ENCODE measurements around the gene ETS1.

DNA sequence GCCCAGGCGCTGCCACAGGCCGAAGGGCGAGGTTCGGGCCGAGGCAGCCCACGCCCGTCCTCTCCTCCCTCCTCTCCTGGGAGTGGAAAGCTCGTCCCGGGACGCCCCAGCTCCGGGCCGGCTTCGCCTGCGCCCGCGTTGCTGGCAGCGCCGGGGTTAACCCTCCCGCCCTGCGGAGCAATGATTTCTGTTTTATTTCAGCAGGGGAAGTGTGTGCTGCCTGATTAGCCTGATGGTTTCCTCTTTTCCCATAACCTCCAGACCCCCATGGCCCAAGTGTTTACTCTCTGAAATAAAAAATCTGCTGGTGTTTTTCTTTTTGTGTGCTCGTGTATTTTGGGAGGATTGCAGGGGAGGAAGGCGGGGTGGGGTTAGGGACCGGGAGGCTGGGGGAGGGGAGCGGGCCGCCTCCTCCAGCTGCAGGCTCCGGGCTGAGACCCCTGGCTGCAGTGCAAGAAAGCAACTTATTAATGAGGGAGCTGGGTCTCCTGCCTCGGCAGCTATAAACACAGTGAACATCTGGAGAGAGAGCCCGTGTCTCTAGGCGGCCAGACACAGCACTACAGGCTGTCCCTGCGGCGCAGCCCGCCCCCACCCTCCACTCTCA, 38.6 kb downstream of the ETS1 start:
- TF ChIP-seq CTCF (IDR thresholded peaks at IDR 0.05) (no peak), POLR2A (IDR thresholded peaks at IDR 0.05) (no peak)

All from Peyer's patch (tissue), 4 donors.